CD4-positive, alpha-beta T cell treated with Interleukin-21 for 1 hour (primary cell): Measurements from ENCODE around the gene MPV17L.
"Not testable (repeated sequence)": the region's sequence is repeated elsewhere in the genome, so short reads cannot be mapped to it uniquely, and the experiment has no call there.

ENCODE experiments used
- DNase-seq: peaks from one replicate; pipeline ENCODE4 v3.0.0-alpha.2; 2020

MPV17L gene

GRCh38 chr16:15415511-15415985 is 20.0 kb downstream of the MPV17L start:
- DNase-seq, result no peak

- no peak for DNase-seq
Observed at GRCh38 chr16:15417197-15417596, 21.6 kb downstream of the MPV17L start.

- no peak for DNase-seq
Observed at GRCh38 chr16:15418206-15418605, 22.7 kb downstream of the MPV17L start.

GRCh38 chr16:15421696-15422095 is 26.1 kb downstream of the MPV17L start:
- DNase-seq, result not testable (repeated sequence)

GRCh38 chr16:15422222-15422621 is 26.7 kb downstream of the MPV17L start:
- DNase-seq, result no peak

- no peak for DNase-seq
Observed at GRCh38 chr16:15425861-15426260, 30.3 kb downstream of the MPV17L start.

- DNase-seq, result no peak
Observed at GRCh38 chr16:15426796-15427195, 31.2 kb downstream of the MPV17L start.

- DNase-seq, result peak; percentile 58
Observed at GRCh38 chr16:15427648-15428239, 32.2 kb downstream of the MPV17L start.

- DNase-seq, result not testable (repeated sequence)
Observed at GRCh38 chr16:15430884-15431283, 35.3 kb downstream of the MPV17L start.

GRCh38 chr16:15434079-15434424 is 38.5 kb downstream of the MPV17L start:
- DNase-seq, result no peak

GRCh38 chr16:15434425-15435215 is 39.1 kb downstream of the MPV17L start, which contains the start of gene BMERB1:
TSS of gene BMERB1 (plus strand) at chr16:15434588. CDS start at chr16:15434654, 66 bp downstream.
- DNase-seq, result peak; percentile 45

GRCh38 chr16:15435216-15435864 is 39.8 kb downstream of the MPV17L start:
- no peak for DNase-seq

GRCh38 chr16:15439102-15439501 is 43.5 kb downstream of the MPV17L start:
- DNase-seq, result no peak

GRCh38 chr16:15439521-15439920 is 44.0 kb downstream of the MPV17L start:
- DNase-seq, result no peak

- no peak for DNase-seq
Observed at GRCh38 chr16:15440852-15441251, 45.3 kb downstream of the MPV17L start.

GRCh38 chr16:15442140-15442539 is 46.6 kb downstream of the MPV17L start:
- DNase-seq, result not testable (repeated sequence)

- no peak for DNase-seq
Observed at GRCh38 chr16:15443753-15444152, 48.2 kb downstream of the MPV17L start.

- DNase-seq, result no peak
Observed at GRCh38 chr16:15444264-15444663, 48.7 kb downstream of the MPV17L start.

GRCh38 chr16:15445450-15445849 is 49.9 kb downstream of the MPV17L start:
- no peak for DNase-seq

- DNase-seq, result no peak
Observed at GRCh38 chr16:15446901-15447300, 51.3 kb downstream of the MPV17L start.

- no peak for DNase-seq
Observed at GRCh38 chr16:15450624-15451023, 55.1 kb downstream of the MPV17L start.

- DNase-seq, result no peak
Observed at GRCh38 chr16:15451098-15451731, 55.7 kb downstream of the MPV17L start.

GRCh38 chr16:15452246-15452855 is 56.8 kb downstream of the MPV17L start:
- DNase-seq, result no peak
